ENCODE measurements around the gene PRKCZ. TPM values are rescaled to one million over a fixed set of nuclear protein-coding genes. Genes with fewer than 3 reads are reported as not detected.

Gene PRKCZ
- polyA plus RNA-seq, 1 of the 3 experiments (the other 2 are of a cell fraction): 24.2 TPM

DNA sequence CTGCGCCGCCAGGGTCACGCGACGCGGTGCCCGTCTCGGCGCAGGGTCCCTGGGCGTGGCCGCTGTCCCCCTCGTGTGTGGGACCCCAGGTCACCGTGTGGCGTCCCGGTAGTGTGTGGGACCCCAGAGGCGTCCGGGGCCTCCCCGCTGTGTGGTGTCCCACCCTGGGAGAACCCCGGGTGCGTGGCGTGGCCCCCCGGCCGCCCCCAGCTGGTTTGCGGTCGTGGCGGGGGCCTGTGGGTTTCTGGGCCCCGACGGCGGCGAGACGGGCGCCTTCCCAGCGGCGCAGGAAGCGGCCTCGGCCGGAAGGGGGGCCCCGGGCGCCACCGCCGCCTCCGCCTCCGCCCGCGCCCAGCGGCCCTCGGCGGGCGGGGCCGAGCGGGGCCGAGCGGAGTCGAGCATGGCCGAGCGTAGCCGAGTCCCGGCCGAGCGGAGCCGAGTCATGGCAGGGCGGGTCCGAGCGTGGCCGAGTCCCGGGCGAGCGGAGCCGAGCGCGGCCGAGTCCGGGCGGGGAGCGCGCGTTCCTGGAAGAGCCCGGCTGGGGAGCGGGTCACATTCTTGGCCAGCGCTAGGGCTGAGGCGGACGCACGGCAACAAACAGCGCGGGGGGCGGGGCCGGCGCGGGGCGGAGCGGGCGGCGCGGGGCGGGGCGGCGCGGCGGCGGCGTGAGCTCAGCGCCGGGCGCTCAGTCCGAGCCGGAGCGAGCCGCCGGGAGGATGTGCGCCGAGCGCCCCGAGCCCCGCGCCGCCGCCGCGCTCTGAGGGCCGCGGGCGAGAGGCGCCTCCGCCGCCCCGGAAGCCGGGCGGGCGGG is 177.3 kb downstream of the PRKCZ start:
- no peaks in the 10 kb centered on the region for H3K36me3 ChIP-seq (replicated peaks in 1 of 2; ENCODE audit: control insufficient read depth in 1 of 2, insufficient read depth in 2 of 2, low read length in 1 of 2)
- no peaks in the 10 kb centered on the region for H3K9me2 ChIP-seq
- peaks cover 43% of the 10 kb centered on the region for H3K79me2 ChIP-seq (ENCODE audit: insufficient read depth)
- ChIA-PET CTCF (interaction anchor here (1.0 to 9.4 kb wide), 4 partner anchors 19 to 155 kb away, joined by 3 to 47 read pairs (median 4); partner anchors contain the start of gene FAAP20), POLR2A (interaction anchor here (0.6 kb wide), 6 partner anchors 12 to 88 kb away, joined by 3 to 8 read pairs (median 4); partner anchors contain the start of gene FAAP20)
- DNase-seq: peak; percentile 100
- no peaks in the 10 kb centered on the region for H3F3A ChIP-seq (replicated peaks; ENCODE audit: insufficient read depth)
- H3K9ac ChIP-seq: peak overlapping the region; percentile 91
- no peaks in the 10 kb centered on the region for H3K27me3 ChIP-seq (ENCODE audit: insufficient read depth)
- H3K4me1 ChIP-seq (ENCODE audit: control insufficient read depth in 1 of 2, insufficient read depth in 2 of 2, low read depth in 1 of 2, low read length in 1 of 2): peaks cover 0 to 37% of the 10 kb centered on the region in 2 experiments; a peak in 2 of 4 replicates
- H2AFZ ChIP-seq (ENCODE audit: low read depth): no peak overlapping the region
- TF ChIP-seq USF1 (IDR thresholded peaks at IDR 0.05; ENCODE audit: borderline replicate concordance, low read depth) (no peak), NFIC (IDR thresholded peaks at IDR 0.05; ENCODE audit: borderline replicate concordance) (0 out of 2 replicates have a peak, but pooled peaks have one; percentile 7), SIN3A (IDR thresholded peaks at IDR 0.05; ENCODE audit: borderline replicate concordance, low read depth, low read length) (0 out of 2 replicates have a peak, but pooled peaks have one; percentile 19), TAF1 (IDR thresholded peaks at IDR 0.05; ENCODE audit: borderline replicate concordance, low read depth, low read length) (peak; percentile 61; the same call in 1 of the 2 replicates), POLR2AphosphoS5 (IDR thresholded peaks at IDR 0.05; ENCODE audit: low read depth, low read length) (no peak), GABPA (IDR thresholded peaks at IDR 0.05; ENCODE audit: low read depth) (peak; percentile 37)
- TF ChIP-seq, protein P1, sequence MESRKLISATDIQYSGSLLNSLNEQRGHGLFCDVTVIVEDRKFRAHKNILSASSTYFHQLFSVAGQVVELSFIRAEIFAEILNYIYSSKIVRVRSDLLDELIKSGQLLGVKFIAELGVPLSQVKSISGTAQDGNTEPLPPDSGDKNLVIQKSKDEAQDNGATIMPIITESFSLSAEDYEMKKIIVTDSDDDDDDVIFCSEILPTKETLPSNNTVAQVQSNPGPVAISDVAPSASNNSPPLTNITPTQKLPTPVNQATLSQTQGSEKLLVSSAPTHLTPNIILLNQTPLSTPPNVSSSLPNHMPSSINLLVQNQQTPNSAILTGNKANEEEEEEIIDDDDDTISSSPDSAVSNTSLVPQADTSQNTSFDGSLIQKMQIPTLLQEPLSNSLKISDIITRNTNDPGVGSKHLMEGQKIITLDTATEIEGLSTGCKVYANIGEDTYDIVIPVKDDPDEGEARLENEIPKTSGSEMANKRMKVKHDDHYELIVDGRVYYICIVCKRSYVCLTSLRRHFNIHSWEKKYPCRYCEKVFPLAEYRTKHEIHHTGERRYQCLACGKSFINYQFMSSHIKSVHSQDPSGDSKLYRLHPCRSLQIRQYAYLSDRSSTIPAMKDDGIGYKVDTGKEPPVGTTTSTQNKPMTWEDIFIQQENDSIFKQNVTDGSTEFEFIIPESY (IDR thresholded peaks at IDR 0.05; ENCODE audit: borderline replicate concordance, low read depth): peak; percentile 68; the same call in 1 of the 2 replicates
- H3K27ac ChIP-seq (ENCODE audit: low read depth in 2 of 2, low read length in 1 of 2): peak overlapping the region; percentile 80 to 94
- H3K4me3 ChIP-seq (ENCODE audit: low read depth in 2 of 2, low read length in 1 of 2): peak overlapping the region; percentile 68 to 80
- no CpG with 5 or more reads among the region's 129 CpGs for WGBS (ENCODE audit: low lambda C conversion rate)
- no peaks in the 10 kb centered on the region for H3K9me3 ChIP-seq
- H3K4me2 ChIP-seq: peak overlapping the region; percentile 96; the same call in 1 of the 2 replicates
- peaks cover 38% of the 10 kb centered on the region for H4K20me1 ChIP-seq (ENCODE audit: insufficient read depth)

GRCh38 chr1:2228157-2228594 is 178.0 kb downstream of the PRKCZ start, which contains the start of gene SKI:
Gene SKI, plus strand, starts transcription at chr1:2228319. Its CDS starts 448 bp downstream, at chr1:2228767.
- CTCF ChIA-PET: interaction anchor here (1.0 to 9.4 kb wide), 4 partner anchors 19 to 155 kb away, joined by 3 to 47 read pairs (median 4); no protein-coding TSS in a partner anchor
- Histone ChIP-seq H3K9ac (peak within 1 kb of the TSS; percentile 91), H3K27ac (ENCODE audit: low read depth in 2 of 2, low read length in 1 of 2) (peak within 1 kb of the TSS; percentile 80 to 94), H3K4me2 (peak within 1 kb of the TSS; percentile 96), H4K20me1 (ENCODE audit: insufficient read depth) (peaks cover 44% of the 10 kb centered on the region), H3K4me3 (ENCODE audit: low read depth in 2 of 2, low read length in 1 of 2) (peak within 1 kb of the TSS; percentile 71 to 80), H3K9me3 (no peaks in the 10 kb centered on the region), H3K4me1 (ENCODE audit: control insufficient read depth in 1 of 2, insufficient read depth in 2 of 2, low read depth in 1 of 2, low read length in 1 of 2) (peaks cover 0 to 43% of the 10 kb centered on the region in 2 experiments; a peak in 2 of 4 replicates), H3K36me3 (replicated peaks in 1 of 2; ENCODE audit: control insufficient read depth in 1 of 2, insufficient read depth in 2 of 2, low read length in 1 of 2) (no peaks in the 10 kb centered on the region), H3K79me2 (ENCODE audit: insufficient read depth) (peaks cover 49% of the 10 kb centered on the region), H3F3A (replicated peaks; ENCODE audit: insufficient read depth) (no peaks in the 10 kb centered on the region), H3K27me3 (ENCODE audit: insufficient read depth) (no peaks in the 10 kb centered on the region), H3K9me2 (no peaks in the 10 kb centered on the region), H2AFZ (ENCODE audit: low read depth) (no peak within 1 kb of the TSS)
- no peak for DNase-seq
- WGBS (ENCODE audit: low lambda C conversion rate): no CpG with 5 or more reads among the region's 100 CpGs
- POLR2A ChIA-PET: interaction anchor here (0.6 kb wide), 1 partner anchor 24 kb away, joined by 4 read pairs; no protein-coding TSS in a partner anchor
- TF ChIP-seq ELF1 (IDR thresholded peaks at IDR 0.05) (no peak), MEF2A (IDR thresholded peaks at IDR 0.05; ENCODE audit: borderline replicate concordance, low read depth) (no peak), EZH2phosphoT487 (IDR thresholded peaks at IDR 0.05; ENCODE audit: borderline replicate concordance, low read depth) (no peak), EP300 (IDR thresholded peaks at IDR 0.05; ENCODE audit: borderline replicate concordance in 1 of 2, low read depth in 1 of 2, low read length in 1 of 2) (no peak), SMC3 (IDR thresholded peaks at IDR 0.05; ENCODE audit: low read depth, low read length) (no peak), TAF1 (IDR thresholded peaks at IDR 0.05; ENCODE audit: borderline replicate concordance, low read depth, low read length) (no peak), FOSL2 (IDR thresholded peaks at IDR 0.05; ENCODE audit: borderline replicate concordance, low read depth) (no peak)
- TF ChIP-seq, protein P2, sequence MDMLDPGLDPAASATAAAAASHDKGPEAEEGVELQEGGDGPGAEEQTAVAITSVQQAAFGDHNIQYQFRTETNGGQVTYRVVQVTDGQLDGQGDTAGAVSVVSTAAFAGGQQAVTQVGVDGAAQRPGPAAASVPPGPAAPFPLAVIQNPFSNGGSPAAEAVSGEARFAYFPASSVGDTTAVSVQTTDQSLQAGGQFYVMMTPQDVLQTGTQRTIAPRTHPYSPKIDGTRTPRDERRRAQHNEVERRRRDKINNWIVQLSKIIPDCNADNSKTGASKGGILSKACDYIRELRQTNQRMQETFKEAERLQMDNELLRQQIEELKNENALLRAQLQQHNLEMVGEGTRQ (IDR thresholded peaks at IDR 0.05; ENCODE audit: borderline replicate concordance, low read depth, low read length): no peak
- TF ChIP-seq, protein P3, sequence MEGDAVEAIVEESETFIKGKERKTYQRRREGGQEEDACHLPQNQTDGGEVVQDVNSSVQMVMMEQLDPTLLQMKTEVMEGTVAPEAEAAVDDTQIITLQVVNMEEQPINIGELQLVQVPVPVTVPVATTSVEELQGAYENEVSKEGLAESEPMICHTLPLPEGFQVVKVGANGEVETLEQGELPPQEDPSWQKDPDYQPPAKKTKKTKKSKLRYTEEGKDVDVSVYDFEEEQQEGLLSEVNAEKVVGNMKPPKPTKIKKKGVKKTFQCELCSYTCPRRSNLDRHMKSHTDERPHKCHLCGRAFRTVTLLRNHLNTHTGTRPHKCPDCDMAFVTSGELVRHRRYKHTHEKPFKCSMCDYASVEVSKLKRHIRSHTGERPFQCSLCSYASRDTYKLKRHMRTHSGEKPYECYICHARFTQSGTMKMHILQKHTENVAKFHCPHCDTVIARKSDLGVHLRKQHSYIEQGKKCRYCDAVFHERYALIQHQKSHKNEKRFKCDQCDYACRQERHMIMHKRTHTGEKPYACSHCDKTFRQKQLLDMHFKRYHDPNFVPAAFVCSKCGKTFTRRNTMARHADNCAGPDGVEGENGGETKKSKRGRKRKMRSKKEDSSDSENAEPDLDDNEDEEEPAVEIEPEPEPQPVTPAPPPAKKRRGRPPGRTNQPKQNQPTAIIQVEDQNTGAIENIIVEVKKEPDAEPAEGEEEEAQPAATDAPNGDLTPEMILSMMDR (IDR thresholded peaks at IDR 0.05): no peak

Data from SK-N-SH (cell line).